Measurements from ENCODE around the gene OSGEP.

OSGEP gene

DNA sequence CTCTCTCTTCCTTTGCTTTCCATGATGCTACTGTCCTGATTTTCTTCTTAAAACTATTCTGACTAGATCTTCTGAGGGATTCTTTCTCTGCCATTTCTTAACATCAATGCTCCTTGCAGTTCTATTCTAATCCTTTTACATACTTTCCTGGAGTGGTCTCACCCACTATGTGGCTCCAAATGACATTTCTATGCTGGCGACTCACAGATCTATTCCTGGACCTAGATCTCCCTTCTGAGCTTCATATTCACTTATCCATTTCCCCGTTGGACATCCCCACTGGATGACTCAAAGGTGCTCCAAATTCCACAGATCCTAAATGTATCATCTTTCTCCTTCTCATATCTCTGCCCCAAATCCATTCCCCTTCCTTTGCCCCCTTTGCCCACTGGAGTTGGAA lies 45.4 kb downstream of the OSGEP start:
- H3K4me1 ChIP-seq (ENCODE audit: control insufficient read depth, insufficient read depth, low read length), result peaks cover 5% of the 10 kb centered on the region
- H3K9me3 ChIP-seq (ENCODE audit: control insufficient read depth, insufficient read depth, low read length), result no peaks in the 10 kb centered on the region
- no peaks in the 10 kb centered on the region for H3K27me3 ChIP-seq (ENCODE audit: control insufficient read depth, insufficient read depth, low read length)
- H3K4me3 ChIP-seq (ENCODE audit: low read depth, low read length), result no peak overlapping the region
- H3K36me3 ChIP-seq (ENCODE audit: control insufficient read depth, insufficient read depth, low read length), result peaks cover 14% of the 10 kb centered on the region
- no peak overlapping the region for H3K9ac ChIP-seq (ENCODE audit: low read depth, low read length)

DNA sequence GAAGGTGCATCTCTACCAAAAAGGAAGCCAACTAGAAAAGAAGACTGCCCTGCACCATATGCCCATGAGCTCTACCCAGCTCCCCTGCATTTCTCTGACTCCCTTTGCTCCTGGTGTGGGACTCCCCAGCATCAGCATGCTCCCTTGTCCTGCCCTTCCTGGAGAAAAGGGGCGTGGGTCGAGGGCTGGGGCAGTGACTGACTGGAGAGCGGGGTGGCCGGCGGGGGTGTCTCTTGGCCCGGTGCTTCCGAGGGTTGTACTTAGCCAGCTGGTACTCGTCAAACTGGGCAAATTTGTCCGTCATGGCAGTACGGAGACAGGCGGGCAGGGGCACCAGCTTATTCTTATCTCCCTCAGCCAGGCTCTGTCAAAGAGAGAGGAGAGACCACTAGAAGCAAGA lies 51.1 kb downstream of the OSGEP start:
- no peaks in the 10 kb centered on the region for H3K27me3 ChIP-seq (ENCODE audit: control insufficient read depth, insufficient read depth, low read length)
- peaks cover 20% of the 10 kb centered on the region for H3K36me3 ChIP-seq (ENCODE audit: control insufficient read depth, insufficient read depth, low read length)
- no peak overlapping the region for H3K9ac ChIP-seq (ENCODE audit: low read depth, low read length)
- H3K4me1 ChIP-seq (ENCODE audit: control insufficient read depth, insufficient read depth, low read length), result no peaks in the 10 kb centered on the region
- H3K4me3 ChIP-seq (ENCODE audit: low read depth, low read length), result no peak overlapping the region
- no peaks in the 10 kb centered on the region for H3K9me3 ChIP-seq (ENCODE audit: control insufficient read depth, insufficient read depth, low read length)

DNA sequence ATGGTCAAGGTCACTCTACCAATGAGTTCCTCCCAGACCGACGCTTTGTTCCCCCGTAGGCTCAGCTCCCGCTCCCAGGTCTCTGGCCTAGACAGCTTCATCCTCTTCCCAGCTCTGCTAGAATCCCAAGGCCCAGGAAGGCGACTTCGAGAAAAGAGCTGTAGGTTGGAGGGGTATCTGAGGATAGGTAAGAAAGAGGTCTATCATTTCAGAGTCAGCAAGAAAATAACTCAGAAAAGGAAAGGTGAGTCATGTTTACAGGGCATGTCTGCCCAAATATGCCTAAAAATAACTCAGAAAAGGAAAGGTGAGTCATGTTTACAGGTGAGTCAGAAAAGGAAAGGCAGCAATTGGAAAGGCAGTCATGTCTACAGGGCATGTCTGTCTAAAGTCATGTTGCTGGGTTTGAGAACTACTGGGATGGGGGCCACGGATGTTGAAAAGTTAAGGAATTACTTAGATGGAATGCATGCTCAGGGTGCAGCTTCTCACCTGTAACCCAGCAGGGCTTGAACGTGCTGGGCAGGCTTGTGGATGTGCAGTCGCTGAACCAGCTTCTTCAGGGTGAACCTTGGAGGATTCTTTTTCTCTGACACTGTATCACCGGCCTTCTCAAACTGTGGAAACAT lies 53.5 kb downstream of the OSGEP start:
- H3K4me3 ChIP-seq (ENCODE audit: low read depth, low read length), result no peak overlapping the region
- H3K27me3 ChIP-seq (ENCODE audit: control insufficient read depth, insufficient read depth, low read length), result no peaks in the 10 kb centered on the region
- H3K36me3 ChIP-seq (ENCODE audit: control insufficient read depth, insufficient read depth, low read length), result peaks cover 6% of the 10 kb centered on the region
- H3K9ac ChIP-seq (ENCODE audit: low read depth, low read length), result no peak overlapping the region
- no peaks in the 10 kb centered on the region for H3K9me3 ChIP-seq (ENCODE audit: control insufficient read depth, insufficient read depth, low read length)
- H3K4me1 ChIP-seq (ENCODE audit: control insufficient read depth, insufficient read depth, low read length), result no peaks in the 10 kb centered on the region

- H3K36me3 ChIP-seq (ENCODE audit: control insufficient read depth, insufficient read depth, low read length), result peaks cover 6% of the 10 kb centered on the region
- H3K27me3 ChIP-seq (ENCODE audit: control insufficient read depth, insufficient read depth, low read length), result no peaks in the 10 kb centered on the region
- H3K4me1 ChIP-seq (ENCODE audit: control insufficient read depth, insufficient read depth, low read length), result no peaks in the 10 kb centered on the region
- H3K9me3 ChIP-seq (ENCODE audit: control insufficient read depth, insufficient read depth, low read length), result no peaks in the 10 kb centered on the region
- no peak overlapping the region for H3K9ac ChIP-seq (ENCODE audit: low read depth, low read length)
- no peak overlapping the region for H3K4me3 ChIP-seq (ENCODE audit: low read depth, low read length)
Measured at GRCh38 chr14:20400589-20400964, 54.0 kb downstream of the OSGEP start.

GRCh38 chr14:20397511-20397910 lies 57.1 kb downstream of the OSGEP start:
- peaks cover 3% of the 10 kb centered on the region for H3K36me3 ChIP-seq (ENCODE audit: control insufficient read depth, insufficient read depth, low read length)
- no peaks in the 10 kb centered on the region for H3K4me1 ChIP-seq (ENCODE audit: control insufficient read depth, insufficient read depth, low read length)
- H3K9ac ChIP-seq (ENCODE audit: low read depth, low read length), result no peak overlapping the region
- no peaks in the 10 kb centered on the region for H3K9me3 ChIP-seq (ENCODE audit: control insufficient read depth, insufficient read depth, low read length)
- no peak overlapping the region for H3K4me3 ChIP-seq (ENCODE audit: low read depth, low read length)
- no peaks in the 10 kb centered on the region for H3K27me3 ChIP-seq (ENCODE audit: control insufficient read depth, insufficient read depth, low read length)

Measured in iPS-15b (cell line).